ENCODE measurements around the gene CEP135. TPM values are rescaled to one million over a fixed set of nuclear protein-coding genes. Genes with fewer than 3 reads are reported as not detected.

The CEP135 gene
- total RNA-seq (5.9 and 6.4 TPM in 2 replicates), polyA plus RNA-seq (4.6 and 5.8 TPM in 2 replicates), polyA minus RNA-seq (ENCODE audit: low replicate concordance) (0.37 TPM in 1 of 2 replicates, not detected in the other)
- 2.2 and 3.4 TPM in 2 replicates for polyA plus RNA-seq (2012)

- Histone ChIP-seq H4K20me1 (ENCODE audit: control insufficient read depth, extremely low read depth, insufficient read depth, low read length) (no peaks in the 10 kb centered on the region), H3K79me2 (ENCODE audit: control insufficient read depth, insufficient read depth, low read length) (peaks cover 20% of the 10 kb centered on the region), H3K27me3 (ENCODE audit: control insufficient read depth, insufficient read depth, low read length) (no peaks in the 10 kb centered on the region), H3K9ac (ENCODE audit: insufficient read depth, low read length) (peak within 1 kb of the TSS; percentile 89), H3K4me3 (replicated peaks in 1 of 4; ENCODE audit: control extremely low read depth in 1 of 4, insufficient read depth in 1 of 4, low read depth in 3 of 4, low read length in 4 of 4) (peak within 1 kb of the TSS; percentile 70 to 96 (median 81)), H3K27ac (ENCODE audit: insufficient read depth, low read length) (peak within 1 kb of the TSS; percentile 92), H3K36me3 (ENCODE audit: control insufficient read depth, insufficient read depth, low read length) (no peaks in the 10 kb centered on the region), H3K9me3 (ENCODE audit: control insufficient read depth, insufficient read depth, low read depth, low read length) (no peaks in the 10 kb centered on the region), H2AFZ (ENCODE audit: low read length) (peak within 1 kb of the TSS; percentile 80), H3K4me2 (ENCODE audit: extremely low read depth, insufficient read depth, low read length) (peak within 1 kb of the TSS; percentile 95), H3K4me1 (ENCODE audit: control insufficient read depth, extremely low read depth, insufficient read depth, low read length) (peaks cover 3% of the 10 kb centered on the region)
- peak; percentile 92 to 93 for DNase-seq (ENCODE audit: low read depth in 2 of 2)
- TF ChIP-seq EZH2 (IDR thresholded peaks at IDR 0.05; ENCODE audit: low read length, missing control alignments): no peak
- TF ChIP-seq, protein P1, sequence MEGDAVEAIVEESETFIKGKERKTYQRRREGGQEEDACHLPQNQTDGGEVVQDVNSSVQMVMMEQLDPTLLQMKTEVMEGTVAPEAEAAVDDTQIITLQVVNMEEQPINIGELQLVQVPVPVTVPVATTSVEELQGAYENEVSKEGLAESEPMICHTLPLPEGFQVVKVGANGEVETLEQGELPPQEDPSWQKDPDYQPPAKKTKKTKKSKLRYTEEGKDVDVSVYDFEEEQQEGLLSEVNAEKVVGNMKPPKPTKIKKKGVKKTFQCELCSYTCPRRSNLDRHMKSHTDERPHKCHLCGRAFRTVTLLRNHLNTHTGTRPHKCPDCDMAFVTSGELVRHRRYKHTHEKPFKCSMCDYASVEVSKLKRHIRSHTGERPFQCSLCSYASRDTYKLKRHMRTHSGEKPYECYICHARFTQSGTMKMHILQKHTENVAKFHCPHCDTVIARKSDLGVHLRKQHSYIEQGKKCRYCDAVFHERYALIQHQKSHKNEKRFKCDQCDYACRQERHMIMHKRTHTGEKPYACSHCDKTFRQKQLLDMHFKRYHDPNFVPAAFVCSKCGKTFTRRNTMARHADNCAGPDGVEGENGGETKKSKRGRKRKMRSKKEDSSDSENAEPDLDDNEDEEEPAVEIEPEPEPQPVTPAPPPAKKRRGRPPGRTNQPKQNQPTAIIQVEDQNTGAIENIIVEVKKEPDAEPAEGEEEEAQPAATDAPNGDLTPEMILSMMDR (conservative IDR thresholded peaks at IDR 0.05 in 1 of 2, IDR thresholded peaks at IDR 0.05 in 1 of 2; ENCODE audit: low read depth in 1 of 2, low read length in 2 of 2): peak; percentile 69 to 76
These were observed at the start of gene CEP135 for GRCh38 chr4:55948726-55949481. TSS of gene CEP135 (plus strand) at chr4:55948945. CDS start at chr4:55952131, 3,186 bp downstream.

GRCh38 chr4:55902677-55903076 lies 46.1 kb upstream of the CEP135 start:
- Histone ChIP-seq H2AFZ (ENCODE audit: low read length) (no peak overlapping the region), H3K4me1 (ENCODE audit: control insufficient read depth, extremely low read depth, insufficient read depth, low read length) (no peaks in the 10 kb centered on the region), H4K20me1 (ENCODE audit: control insufficient read depth, extremely low read depth, insufficient read depth, low read length) (no peaks in the 10 kb centered on the region), H3K79me2 (ENCODE audit: control insufficient read depth, insufficient read depth, low read length) (no peaks in the 10 kb centered on the region), H3K4me3 (replicated peaks in 1 of 4; ENCODE audit: control extremely low read depth in 1 of 4, insufficient read depth in 1 of 4, low read depth in 3 of 4, low read length in 4 of 4) (no peak overlapping the region), H3K4me2 (ENCODE audit: extremely low read depth, insufficient read depth, low read length) (no peak overlapping the region), H3K27me3 (ENCODE audit: control insufficient read depth, insufficient read depth, low read length) (no peaks in the 10 kb centered on the region), H3K9me3 (ENCODE audit: control insufficient read depth, insufficient read depth, low read depth, low read length) (no peaks in the 10 kb centered on the region), H3K27ac (ENCODE audit: insufficient read depth, low read length) (no peak overlapping the region), H3K36me3 (ENCODE audit: control insufficient read depth, insufficient read depth, low read length) (no peaks in the 10 kb centered on the region), H3K9ac (ENCODE audit: insufficient read depth, low read length) (no peak overlapping the region)
- TF ChIP-seq EZH2 (IDR thresholded peaks at IDR 0.05; ENCODE audit: low read length, missing control alignments): no peak
- TF ChIP-seq, protein P1 (conservative IDR thresholded peaks at IDR 0.05 in 1 of 2, IDR thresholded peaks at IDR 0.05 in 1 of 2; ENCODE audit: low read depth in 1 of 2, low read length in 2 of 2): no peak
- no peak for DNase-seq (ENCODE audit: low read depth in 2 of 2)

DNA sequence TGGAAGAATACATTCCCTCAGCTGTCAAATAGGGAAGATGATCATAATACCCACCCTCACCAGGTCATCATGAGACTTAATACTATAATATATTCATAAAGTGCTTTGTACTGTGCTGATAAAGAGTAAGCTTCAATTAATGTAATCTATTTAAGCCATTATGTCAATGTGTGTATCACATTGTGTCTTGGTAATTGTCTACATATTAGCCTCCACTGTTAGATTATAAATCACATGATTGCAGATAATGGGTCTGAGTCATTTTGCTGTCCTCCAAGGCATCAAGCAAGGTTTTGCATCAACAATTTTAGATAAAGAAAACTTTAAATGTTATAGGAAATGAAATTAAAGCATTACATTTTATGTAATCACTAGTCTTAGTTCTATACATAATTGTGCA lies 45.2 kb upstream of the CEP135 start:
- no peaks in the 10 kb centered on the region for H3K79me2 ChIP-seq (ENCODE audit: control insufficient read depth, insufficient read depth, low read length)
- H3K4me2 ChIP-seq (ENCODE audit: extremely low read depth, insufficient read depth, low read length): no peak overlapping the region
- no peak overlapping the region for H3K27ac ChIP-seq (ENCODE audit: insufficient read depth, low read length)
- no peak overlapping the region for H3K9ac ChIP-seq (ENCODE audit: insufficient read depth, low read length)
- H3K27me3 ChIP-seq (ENCODE audit: control insufficient read depth, insufficient read depth, low read length): no peaks in the 10 kb centered on the region
- TF ChIP-seq EZH2 (IDR thresholded peaks at IDR 0.05; ENCODE audit: low read length, missing control alignments): no peak
- TF ChIP-seq, protein P1 (conservative IDR thresholded peaks at IDR 0.05 in 1 of 2, IDR thresholded peaks at IDR 0.05 in 1 of 2; ENCODE audit: low read depth in 1 of 2, low read length in 2 of 2): no peak
- no peak overlapping the region for H3K4me3 ChIP-seq (replicated peaks in 1 of 4; ENCODE audit: control extremely low read depth in 1 of 4, insufficient read depth in 1 of 4, low read depth in 3 of 4, low read length in 4 of 4)
- DNase-seq (ENCODE audit: low read depth in 2 of 2): no peak
- H3K36me3 ChIP-seq (ENCODE audit: control insufficient read depth, insufficient read depth, low read length): no peaks in the 10 kb centered on the region
- no peak overlapping the region for H2AFZ ChIP-seq (ENCODE audit: low read length)
- no peaks in the 10 kb centered on the region for H3K4me1 ChIP-seq (ENCODE audit: control insufficient read depth, extremely low read depth, insufficient read depth, low read length)
- no peaks in the 10 kb centered on the region for H4K20me1 ChIP-seq (ENCODE audit: control insufficient read depth, extremely low read depth, insufficient read depth, low read length)
- H3K9me3 ChIP-seq (ENCODE audit: control insufficient read depth, insufficient read depth, low read depth, low read length): no peaks in the 10 kb centered on the region

Measured in fibroblast of lung (primary cell).